Measurements from ENCODE around the gene GRN. TPM values are rescaled to one million over a fixed set of nuclear protein-coding genes. Genes with fewer than 3 reads are reported as not detected.

Gene GRN
- polyA plus RNA-seq, 1 of the 3 experiments (the other 2 are of a cell fraction): 442 TPM

- no peak overlapping the region for H3K4me3 ChIP-seq (ENCODE audit: low read depth in 2 of 2, low read length in 1 of 2)
- H3F3A ChIP-seq (replicated peaks; ENCODE audit: insufficient read depth): no peaks in the 10 kb centered on the region
- ChIA-PET POLR2A (no interaction called here), CTCF (interaction anchor here (0.7 to 1.2 kb wide), 2 partner anchors 23 to 24 kb away, joined by 3 to 4 read pairs; no protein-coding TSS in a partner anchor)
- H3K79me2 ChIP-seq (ENCODE audit: insufficient read depth): no peaks in the 10 kb centered on the region
- no peak overlapping the region for H3K4me2 ChIP-seq
- no peak overlapping the region for H3K9ac ChIP-seq
- no peak for TF ChIP-seq FOXM1 (IDR thresholded peaks at IDR 0.05; ENCODE audit: low read depth)
- TF ChIP-seq EZH2phosphoT487 (IDR thresholded peaks at IDR 0.05; ENCODE audit: borderline replicate concordance, low read depth): no peak
- no peak for TF ChIP-seq TEAD4 (IDR thresholded peaks at IDR 0.05; ENCODE audit: borderline replicate concordance, insufficient read depth)
- TF ChIP-seq NFIC (IDR thresholded peaks at IDR 0.05; ENCODE audit: borderline replicate concordance): no peak
- no peak for TF ChIP-seq MXI1 (IDR thresholded peaks at IDR 0.05; ENCODE audit: low read depth, low read length)
- no peak for TF ChIP-seq RFX5 (IDR thresholded peaks at IDR 0.05; ENCODE audit: low read length)
- TF ChIP-seq JUND (IDR thresholded peaks at IDR 0.05): no peak
- TF ChIP-seq SIN3A (IDR thresholded peaks at IDR 0.05; ENCODE audit: borderline replicate concordance, low read depth, low read length): no peak
- no peak for TF ChIP-seq TAF1 (IDR thresholded peaks at IDR 0.05; ENCODE audit: borderline replicate concordance, low read depth, low read length)
- TF ChIP-seq RAD21 (IDR thresholded peaks at IDR 0.05; ENCODE audit: low read length): no peak
- H3K27me3 ChIP-seq (ENCODE audit: insufficient read depth): no peaks in the 10 kb centered on the region
- no peak overlapping the region for H2AFZ ChIP-seq (ENCODE audit: low read depth)
- 95% methylated on average over 17 of the region's 17 CpGs for WGBS (ENCODE audit: low lambda C conversion rate)
- peaks cover under 1% of the 10 kb centered on the region; the same call in 1 of the 2 replicates for H4K20me1 ChIP-seq (ENCODE audit: insufficient read depth)
- H3K4me1 ChIP-seq (ENCODE audit: control insufficient read depth in 1 of 2, insufficient read depth in 2 of 2, low read depth in 1 of 2, low read length in 1 of 2): peaks cover 0 to under 1% of the 10 kb centered on the region in 2 experiments; a peak in 1 of 4 replicates
- no peak for DNase-seq
- H3K9me2 ChIP-seq: no peaks in the 10 kb centered on the region
- H3K9me3 ChIP-seq: no peaks in the 10 kb centered on the region
- peaks cover 0 to 26% of the 10 kb centered on the region in 2 experiments for H3K36me3 ChIP-seq (replicated peaks in 1 of 2; ENCODE audit: control insufficient read depth in 1 of 2, insufficient read depth in 2 of 2, low read length in 1 of 2)
- H3K27ac ChIP-seq (ENCODE audit: low read depth in 2 of 2, low read length in 1 of 2): no peak overlapping the region
Observed at GRCh38 chr17:44355642-44356099, 10.6 kb downstream of the GRN start.

- POLR2A ChIA-PET: no interaction called here
Observed at GRCh38 chr17:44356241-44356640, 11.1 kb downstream of the GRN start.

More at GRCh38 chr17:44356241-44356640, 11.1 kb downstream of the GRN start:
- Histone ChIP-seq H3K4me2 (no peak overlapping the region), H3K27ac (ENCODE audit: low read depth in 2 of 2, low read length in 1 of 2) (no peak overlapping the region), H3K79me2 (ENCODE audit: insufficient read depth) (no peaks in the 10 kb centered on the region), H3K9me2 (no peaks in the 10 kb centered on the region), H3K9ac (no peak overlapping the region), H3K36me3 (replicated peaks in 1 of 2; ENCODE audit: control insufficient read depth in 1 of 2, insufficient read depth in 2 of 2, low read length in 1 of 2) (peaks cover 0 to 22% of the 10 kb centered on the region in 2 experiments), H3K4me3 (ENCODE audit: low read depth in 2 of 2, low read length in 1 of 2) (no peak overlapping the region), H3K27me3 (ENCODE audit: insufficient read depth) (no peaks in the 10 kb centered on the region), H3F3A (replicated peaks; ENCODE audit: insufficient read depth) (no peaks in the 10 kb centered on the region), H4K20me1 (ENCODE audit: insufficient read depth) (peaks cover 6% of the 10 kb centered on the region; the same call in 1 of the 2 replicates), H3K4me1 (ENCODE audit: control insufficient read depth in 1 of 2, insufficient read depth in 2 of 2, low read depth in 1 of 2, low read length in 1 of 2) (peaks cover 0 to 7% of the 10 kb centered on the region in 2 experiments; a peak in 1 of 4 replicates), H3K9me3 (no peaks in the 10 kb centered on the region), H2AFZ (ENCODE audit: low read depth) (no peak overlapping the region)
- CTCF ChIA-PET: interaction anchor here (1.2 kb wide), 1 partner anchor 25 kb away, joined by 4 read pairs; no protein-coding TSS in a partner anchor
- 97% methylated on average over 8 of the region's 11 CpGs for WGBS (ENCODE audit: low lambda C conversion rate)
- no peak for DNase-seq
- TF ChIP-seq PBX3 (IDR thresholded peaks at IDR 0.05) (no peak), GATA2 (CRISPR knock-in tag; IDR thresholded peaks at IDR 0.05) (no peak), MXI1 (IDR thresholded peaks at IDR 0.05; ENCODE audit: low read depth, low read length) (no peak), SIN3A (IDR thresholded peaks at IDR 0.05; ENCODE audit: borderline replicate concordance, low read depth, low read length) (no peak), RXRA (IDR thresholded peaks at IDR 0.05; ENCODE audit: borderline replicate concordance, low read depth) (no peak), SMC3 (IDR thresholded peaks at IDR 0.05; ENCODE audit: low read depth, low read length) (no peak), CTCF (IDR thresholded peaks at IDR 0.05) (no peak)

Measured in SK-N-SH (cell line).